Limb (tissue), 2 donors: ENCODE measurements around the gene IQCE.
"Not testable (repeated sequence)": the region's sequence is repeated elsewhere in the genome, so short reads cannot be mapped to it uniquely, and the experiment has no call there.

Experiments
- DNase-seq, 2 donors: peaks; one replicate each; pipeline ENCODE4 v3.0.0-alpha.2; 2016; ENCODE audit errors: extremely low spot score in 2 of 2

The IQCE gene

GRCh38 chr7:2553831-2554581 lies 4.8 kb upstream of the IQCE start:
- DNase-seq, result no peak

GRCh38 chr7:2554661-2555111 lies 4.1 kb upstream of the IQCE start:
- no peak for DNase-seq

GRCh38 chr7:2555121-2556052 lies 3.4 kb upstream of the IQCE start, which contains the start of gene BRAT1:
Gene BRAT1, minus strand, starts transcription at chr7:2555524. Its CDS starts 1,093 bp downstream, at chr7:2554431.
- peak; percentile 94 to 97 for DNase-seq

- DNase-seq, result no peak
Observed at GRCh38 chr7:2559283-2559950, 638 bp downstream of the IQCE start.

GRCh38 chr7:2563955-2564354 lies 5.2 kb downstream of the IQCE start:
- DNase-seq, result not testable (repeated sequence)

GRCh38 chr7:2564970-2565540 lies 6.3 kb downstream of the IQCE start:
- DNase-seq, result no peak

- no peak for DNase-seq
Observed at GRCh38 chr7:2566348-2566889, 7.6 kb downstream of the IQCE start.

- no peak for DNase-seq
Observed at GRCh38 chr7:2566890-2567678, 8.3 kb downstream of the IQCE start.

- DNase-seq, result peak; percentile 57 to 58
Observed at GRCh38 chr7:2567679-2568278, 9.0 kb downstream of the IQCE start.

- no peak for DNase-seq
Observed at GRCh38 chr7:2568521-2569223, 9.9 kb downstream of the IQCE start.

- DNase-seq, result no peak
Observed at GRCh38 chr7:2569421-2569820, 10.6 kb downstream of the IQCE start.

GRCh38 chr7:2570021-2570420 lies 11.2 kb downstream of the IQCE start:
- no peak for DNase-seq

GRCh38 chr7:2571409-2571808 lies 12.6 kb downstream of the IQCE start:
- DNase-seq, result no peak

- no peak for DNase-seq
Observed at GRCh38 chr7:2572101-2572842, 13.5 kb downstream of the IQCE start.

GRCh38 chr7:2573761-2574160 lies 15.0 kb downstream of the IQCE start:
- no peak for DNase-seq

GRCh38 chr7:2575046-2575732 lies 16.4 kb downstream of the IQCE start:
- DNase-seq, result no peak

- DNase-seq, result no peak
Observed at GRCh38 chr7:2575733-2576340, 17.1 kb downstream of the IQCE start.
